K562 (cell line): Measurements from ENCODE around the gene NRM. TPM values are rescaled to one million over a fixed set of nuclear protein-coding genes. Genes with fewer than 3 reads are reported as not detected.

Source experiments
- BRF2 ChIP-seq: IDR thresholded peaks from 3 replicates; pipeline ENCODE4 v1.6.1; 2011; ENCODE audit warnings: borderline replicate concordance, mild to moderate bottlenecking; ENCODE audit not compliant: insufficient read length, insufficient read depth
- HMG20A ChIP-seq: fragments of 450-650 bp; formaldehyde crosslinking; conservative IDR thresholded peaks from 2 replicates; pipeline ENCODE4 v1.4.0; 2020; ENCODE audit warnings: mild to moderate bottlenecking, mixed read lengths
- JUN ChIP-seq, 2 experiments: sonication (generic) in 1 of 2; formaldehyde crosslinking in 1 of 2; IDR thresholded peaks; 2 replicates each; pipeline versions ENCODE4 v1.6.1 to v1.8.0; 2012 to 2022; ENCODE audit warnings: borderline replicate concordance in 2 of 2, mild to moderate bottlenecking in 2 of 2, improper control_type of control experiment in 1 of 2, low read depth in 1 of 2, low read length in 1 of 2, missing genetic modification reagents in 1 of 2
- MAFF ChIP-seq: IDR thresholded peaks from 2 replicates; pipeline ENCODE4 v1.6.1; 2012; ENCODE audit warnings: low read length, improper control_type of control experiment
- SAFB ChIP-seq: fragments of 200-400 bp; formaldehyde crosslinking; IDR thresholded peaks from 2 replicates; pipeline ENCODE4 v1.6.1; 2017; ENCODE audit warnings: low read depth, low read length, borderline replicate concordance
- SMAD1 ChIP-seq: fragments of 150-350 bp; IDR thresholded peaks from 2 replicates; pipeline ENCODE4 v1.6.1; 2014; ENCODE audit warnings: low read length, low read depth; ENCODE audit not compliant: partially characterized antibody
- XRCC4 ChIP-seq: IDR thresholded peaks from one replicate; pipeline ENCODE4 v1.6.1; 2011; ENCODE audit not compliant: insufficient read depth, insufficient read length; ENCODE audit errors: extremely low read depth
- ZKSCAN1 ChIP-seq: fragments of 150-350 bp; IDR thresholded peaks from 2 replicates; pipeline ENCODE4 v1.6.1; 2016; ENCODE audit warnings: low read depth, low read length
- ZKSCAN3 ChIP-seq: fragments of 250-450 bp; sonication (Bioruptor Pico); IDR thresholded peaks from 2 replicates; pipeline ENCODE4 v1.4.0; 2020
- polyA plus RNA-seq, 8 experiments: library from polyadenylated mRNA; depleted of rRNA in 4 of 8; stranded (reverse) in 5 of 8; unstranded in 3 of 8; fragments of >200 nt; fragmentation: Nextera tagmentation in 2 of 8; fragmentation: Illumina TruSeq in 1 of 8; extraction: Ambion mirVana in 2 of 8; extraction: Trizol in 1 of 8; gene quantifications; 2 replicates each; pipeline versions ENCODE4 v1.2.1 to v1.2.3, GENCODE V29; 2011 to 2014; ENCODE audit warnings: inconsistent platforms in 1 of 8, missing spikeins in 1 of 8
- total RNA-seq, 7 experiments: library from RNA; depleted of rRNA in 6 of 7; stranded (reverse); fragments of >200 nt in 6 of 7; fragmentation: Illumina TruSeq in 2 of 7; extraction: Trizol in 2 of 7; gene quantifications; 2 replicates each; pipeline versions ENCODE4 v1.2.1 to v1.2.3, GENCODE V29; 2011 to 2021; ENCODE audit warnings: low replicate concordance in 1 of 7
- TF ChIP-seq, protein P1 (sequence below): fragments of 250-450 bp; sonication (Bioruptor Pico); IDR thresholded peaks from 2 replicates; pipeline ENCODE4 v1.5.0; 2021; ENCODE audit warnings: mild to moderate bottlenecking, borderline replicate concordance
- TF ChIP-seq, protein P2 (sequence below): fragments of 200-600 bp; sonication (generic); IDR thresholded peaks from one replicate; pipeline ENCODE4 v1.6.1; 2012; ENCODE audit warnings: mild to moderate bottlenecking, low read depth, low read length, inconsistent platforms

The NRM gene
- total and polyA plus RNA-seq, 9 of the 15 experiments (the other 6 are each of a cell fraction or from before 2014, with no cell fraction given): 9.7 to 58.2 (median 18.1) TPM

- peak; percentile 57; the same call in 1 of the 2 replicates for TF ChIP-seq JUN (IDR thresholded peaks at IDR 0.05; ENCODE audit: borderline replicate concordance, low read depth, low read length)
- no peak for TF ChIP-seq JUN (CRISPR knock-in tag; IDR thresholded peaks at IDR 0.05; ENCODE audit: borderline replicate concordance)
- no peak for TF ChIP-seq HMG20A (CRISPR knock-in tag)
- TF ChIP-seq ZKSCAN3 (CRISPR knock-in tag): no peak
- no peak for TF ChIP-seq SMAD1
- no peak for TF ChIP-seq BRF2
- TF ChIP-seq, protein P1, sequence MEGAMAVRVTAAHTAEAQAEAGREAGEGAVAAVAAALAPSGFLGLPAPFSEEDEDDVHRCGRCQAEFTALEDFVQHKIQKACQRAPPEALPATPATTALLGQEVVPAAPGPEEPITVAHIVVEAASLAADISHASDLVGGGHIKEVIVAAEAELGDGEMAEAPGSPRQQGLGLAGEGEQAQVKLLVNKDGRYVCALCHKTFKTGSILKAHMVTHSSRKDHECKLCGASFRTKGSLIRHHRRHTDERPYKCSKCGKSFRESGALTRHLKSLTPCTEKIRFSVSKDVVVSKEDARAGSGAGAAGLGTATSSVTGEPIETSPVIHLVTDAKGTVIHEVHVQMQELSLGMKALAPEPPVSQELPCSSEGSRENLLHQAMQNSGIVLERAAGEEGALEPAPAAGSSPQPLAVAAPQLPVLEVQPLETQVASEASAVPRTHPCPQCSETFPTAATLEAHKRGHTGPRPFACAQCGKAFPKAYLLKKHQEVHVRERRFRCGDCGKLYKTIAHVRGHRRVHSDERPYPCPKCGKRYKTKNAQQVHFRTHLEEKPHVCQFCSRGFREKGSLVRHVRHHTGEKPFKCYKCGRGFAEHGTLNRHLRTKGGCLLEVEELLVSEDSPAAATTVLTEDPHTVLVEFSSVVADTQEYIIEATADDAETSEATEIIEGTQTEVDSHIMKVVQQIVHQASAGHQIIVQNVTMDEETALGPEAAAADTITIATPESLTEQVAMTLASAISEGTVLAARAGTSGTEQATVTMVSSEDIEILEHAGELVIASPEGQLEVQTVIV (CRISPR knock-in tag): peak; percentile 55; the same call in 1 of the 2 replicates
- no peak for TF ChIP-seq XRCC4
- peak; percentile 97 for TF ChIP-seq SAFB
- TF ChIP-seq ZKSCAN1: no peak
- TF ChIP-seq, protein P2, sequence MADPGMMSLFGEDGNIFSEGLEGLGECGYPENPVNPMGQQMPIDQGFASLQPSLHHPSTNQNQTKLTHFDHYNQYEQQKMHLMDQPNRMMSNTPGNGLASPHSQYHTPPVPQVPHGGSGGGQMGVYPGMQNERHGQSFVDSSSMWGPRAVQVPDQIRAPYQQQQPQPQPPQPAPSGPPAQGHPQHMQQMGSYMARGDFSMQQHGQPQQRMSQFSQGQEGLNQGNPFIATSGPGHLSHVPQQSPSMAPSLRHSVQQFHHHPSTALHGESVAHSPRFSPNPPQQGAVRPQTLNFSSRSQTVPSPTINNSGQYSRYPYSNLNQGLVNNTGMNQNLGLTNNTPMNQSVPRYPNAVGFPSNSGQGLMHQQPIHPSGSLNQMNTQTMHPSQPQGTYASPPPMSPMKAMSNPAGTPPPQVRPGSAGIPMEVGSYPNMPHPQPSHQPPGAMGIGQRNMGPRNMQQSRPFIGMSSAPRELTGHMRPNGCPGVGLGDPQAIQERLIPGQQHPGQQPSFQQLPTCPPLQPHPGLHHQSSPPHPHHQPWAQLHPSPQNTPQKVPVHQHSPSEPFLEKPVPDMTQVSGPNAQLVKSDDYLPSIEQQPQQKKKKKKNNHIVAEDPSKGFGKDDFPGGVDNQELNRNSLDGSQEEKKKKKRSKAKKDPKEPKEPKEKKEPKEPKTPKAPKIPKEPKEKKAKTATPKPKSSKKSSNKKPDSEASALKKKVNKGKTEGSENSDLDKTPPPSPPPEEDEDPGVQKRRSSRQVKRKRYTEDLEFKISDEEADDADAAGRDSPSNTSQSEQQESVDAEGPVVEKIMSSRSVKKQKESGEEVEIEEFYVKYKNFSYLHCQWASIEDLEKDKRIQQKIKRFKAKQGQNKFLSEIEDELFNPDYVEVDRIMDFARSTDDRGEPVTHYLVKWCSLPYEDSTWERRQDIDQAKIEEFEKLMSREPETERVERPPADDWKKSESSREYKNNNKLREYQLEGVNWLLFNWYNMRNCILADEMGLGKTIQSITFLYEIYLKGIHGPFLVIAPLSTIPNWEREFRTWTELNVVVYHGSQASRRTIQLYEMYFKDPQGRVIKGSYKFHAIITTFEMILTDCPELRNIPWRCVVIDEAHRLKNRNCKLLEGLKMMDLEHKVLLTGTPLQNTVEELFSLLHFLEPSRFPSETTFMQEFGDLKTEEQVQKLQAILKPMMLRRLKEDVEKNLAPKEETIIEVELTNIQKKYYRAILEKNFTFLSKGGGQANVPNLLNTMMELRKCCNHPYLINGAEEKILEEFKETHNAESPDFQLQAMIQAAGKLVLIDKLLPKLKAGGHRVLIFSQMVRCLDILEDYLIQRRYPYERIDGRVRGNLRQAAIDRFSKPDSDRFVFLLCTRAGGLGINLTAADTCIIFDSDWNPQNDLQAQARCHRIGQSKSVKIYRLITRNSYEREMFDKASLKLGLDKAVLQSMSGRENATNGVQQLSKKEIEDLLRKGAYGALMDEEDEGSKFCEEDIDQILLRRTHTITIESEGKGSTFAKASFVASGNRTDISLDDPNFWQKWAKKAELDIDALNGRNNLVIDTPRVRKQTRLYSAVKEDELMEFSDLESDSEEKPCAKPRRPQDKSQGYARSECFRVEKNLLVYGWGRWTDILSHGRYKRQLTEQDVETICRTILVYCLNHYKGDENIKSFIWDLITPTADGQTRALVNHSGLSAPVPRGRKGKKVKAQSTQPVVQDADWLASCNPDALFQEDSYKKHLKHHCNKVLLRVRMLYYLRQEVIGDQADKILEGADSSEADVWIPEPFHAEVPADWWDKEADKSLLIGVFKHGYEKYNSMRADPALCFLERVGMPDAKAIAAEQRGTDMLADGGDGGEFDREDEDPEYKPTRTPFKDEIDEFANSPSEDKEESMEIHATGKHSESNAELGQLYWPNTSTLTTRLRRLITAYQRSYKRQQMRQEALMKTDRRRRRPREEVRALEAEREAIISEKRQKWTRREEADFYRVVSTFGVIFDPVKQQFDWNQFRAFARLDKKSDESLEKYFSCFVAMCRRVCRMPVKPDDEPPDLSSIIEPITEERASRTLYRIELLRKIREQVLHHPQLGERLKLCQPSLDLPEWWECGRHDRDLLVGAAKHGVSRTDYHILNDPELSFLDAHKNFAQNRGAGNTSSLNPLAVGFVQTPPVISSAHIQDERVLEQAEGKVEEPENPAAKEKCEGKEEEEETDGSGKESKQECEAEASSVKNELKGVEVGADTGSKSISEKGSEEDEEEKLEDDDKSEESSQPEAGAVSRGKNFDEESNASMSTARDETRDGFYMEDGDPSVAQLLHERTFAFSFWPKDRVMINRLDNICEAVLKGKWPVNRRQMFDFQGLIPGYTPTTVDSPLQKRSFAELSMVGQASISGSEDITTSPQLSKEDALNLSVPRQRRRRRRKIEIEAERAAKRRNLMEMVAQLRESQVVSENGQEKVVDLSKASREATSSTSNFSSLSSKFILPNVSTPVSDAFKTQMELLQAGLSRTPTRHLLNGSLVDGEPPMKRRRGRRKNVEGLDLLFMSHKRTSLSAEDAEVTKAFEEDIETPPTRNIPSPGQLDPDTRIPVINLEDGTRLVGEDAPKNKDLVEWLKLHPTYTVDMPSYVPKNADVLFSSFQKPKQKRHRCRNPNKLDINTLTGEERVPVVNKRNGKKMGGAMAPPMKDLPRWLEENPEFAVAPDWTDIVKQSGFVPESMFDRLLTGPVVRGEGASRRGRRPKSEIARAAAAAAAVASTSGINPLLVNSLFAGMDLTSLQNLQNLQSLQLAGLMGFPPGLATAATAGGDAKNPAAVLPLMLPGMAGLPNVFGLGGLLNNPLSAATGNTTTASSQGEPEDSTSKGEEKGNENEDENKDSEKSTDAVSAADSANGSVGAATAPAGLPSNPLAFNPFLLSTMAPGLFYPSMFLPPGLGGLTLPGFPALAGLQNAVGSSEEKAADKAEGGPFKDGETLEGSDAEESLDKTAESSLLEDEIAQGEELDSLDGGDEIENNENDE: peak; percentile 2
- TF ChIP-seq MAFF: no peak; the same call in 1 of the 2 replicates
These were observed 30.6 kb upstream of the NRM start (continued) for GRCh38 chr6:30721198-30722024.
